NCI-H748 treated with DMSO at 0.1 percent for 48 hours (cell line): Measurements from ENCODE around the gene TPST2.
"Not testable (repeated sequence)": the region's sequence is repeated elsewhere in the genome, so short reads cannot be mapped to it uniquely, and the experiment has no call there.

Experiments
- DNase-seq: peaks from one replicate; lab custom pipeline; 2025; lab: John Stamatoyannopoulos, UW

The TPST2 gene

DNA sequence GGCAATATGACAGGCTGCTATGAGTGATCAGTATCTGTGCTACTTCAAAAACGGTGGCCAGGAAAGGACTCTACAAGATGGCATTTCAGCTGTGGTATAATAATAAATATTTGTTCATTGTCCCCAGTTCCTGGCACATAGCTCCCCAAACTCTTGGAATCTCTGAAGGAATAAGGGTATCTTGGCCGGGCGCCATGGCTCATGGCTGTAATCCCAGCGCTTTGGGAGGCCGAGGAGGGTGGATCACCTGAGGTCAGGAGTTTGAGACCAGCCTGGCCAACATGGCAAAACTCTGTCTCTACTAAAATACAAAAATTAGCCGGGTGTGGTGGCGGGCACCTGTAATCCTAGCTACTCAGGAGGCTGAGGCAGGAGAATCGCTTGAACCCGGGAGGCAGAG lies 61.4 kb downstream of the TPST2 start:
- DNase-seq = not testable (repeated sequence)

DNA sequence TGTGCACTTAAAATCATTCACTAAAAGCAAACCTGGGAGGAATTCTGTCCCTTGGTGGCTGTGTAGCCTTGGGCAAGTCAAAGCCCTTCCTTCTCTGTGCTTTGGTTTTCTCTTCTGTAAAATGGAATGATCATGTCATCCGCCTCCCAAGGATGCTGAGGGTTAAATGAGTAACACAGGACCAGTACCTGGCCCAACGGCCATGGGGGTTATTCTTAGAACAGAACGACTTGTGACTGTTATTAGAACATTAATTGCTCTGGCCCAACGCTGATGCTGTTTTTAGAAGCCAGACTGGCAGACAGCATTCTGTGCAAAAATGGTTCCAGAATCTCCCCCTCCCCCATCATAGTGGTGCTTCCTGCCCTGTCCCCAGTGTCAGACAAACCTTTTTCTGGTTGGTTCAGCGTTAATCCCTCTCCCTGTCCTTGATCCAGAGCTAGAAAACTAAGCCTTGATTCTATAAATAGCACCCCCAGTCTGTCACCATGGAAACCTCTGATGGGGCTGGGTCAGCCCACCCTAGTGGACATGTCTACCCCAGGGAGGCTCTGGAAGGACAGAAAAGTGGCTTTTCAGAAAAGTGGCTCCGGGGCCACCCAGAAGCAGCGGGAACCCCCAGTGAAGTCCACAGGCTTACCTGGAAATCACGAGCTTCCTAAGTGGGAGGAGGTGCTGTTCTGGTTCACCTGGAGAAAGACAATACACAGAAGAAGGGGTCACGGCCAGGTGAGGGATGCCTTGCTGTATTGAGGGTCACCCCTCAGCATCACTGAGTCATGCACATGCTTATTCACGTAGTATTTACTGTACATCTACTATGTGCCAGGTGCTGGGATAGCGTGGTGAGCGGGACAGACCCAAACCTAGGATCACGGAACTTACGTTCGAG lies 62.1 kb downstream of the TPST2 start:
- DNase-seq = no peak

GRCh38 chr22:26527167-26527566 lies 62.8 kb downstream of the TPST2 start:
- no peak for DNase-seq

DNA sequence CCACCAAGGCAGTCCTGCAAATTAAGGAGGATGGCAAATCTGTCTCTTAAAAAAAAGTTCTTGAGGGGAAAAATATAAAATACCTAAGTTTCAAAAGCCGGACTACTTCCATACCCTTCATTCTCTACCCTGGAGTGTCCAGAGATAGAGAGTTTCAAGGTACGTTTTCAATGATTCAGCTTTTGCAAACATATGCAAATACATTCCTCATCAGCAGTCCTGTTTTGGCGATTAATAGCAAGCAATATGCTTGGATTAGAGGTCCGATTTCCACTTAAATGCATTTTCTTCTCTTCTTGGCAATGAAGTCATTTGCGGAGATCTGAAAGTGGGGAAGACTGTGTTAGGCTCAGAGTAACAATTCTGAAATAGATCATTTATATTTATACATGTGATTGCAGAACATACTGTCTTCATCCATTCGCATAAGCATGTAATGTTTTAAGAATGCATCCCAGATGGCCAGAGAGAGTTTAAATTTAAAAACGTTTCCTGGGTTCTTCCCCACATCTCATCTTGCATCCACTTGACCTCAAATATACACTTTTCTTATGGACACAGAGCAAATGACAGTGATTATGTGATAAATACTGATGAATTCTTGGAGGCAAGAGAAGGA lies 63.9 kb downstream of the TPST2 start:
- no peak for DNase-seq

DNA sequence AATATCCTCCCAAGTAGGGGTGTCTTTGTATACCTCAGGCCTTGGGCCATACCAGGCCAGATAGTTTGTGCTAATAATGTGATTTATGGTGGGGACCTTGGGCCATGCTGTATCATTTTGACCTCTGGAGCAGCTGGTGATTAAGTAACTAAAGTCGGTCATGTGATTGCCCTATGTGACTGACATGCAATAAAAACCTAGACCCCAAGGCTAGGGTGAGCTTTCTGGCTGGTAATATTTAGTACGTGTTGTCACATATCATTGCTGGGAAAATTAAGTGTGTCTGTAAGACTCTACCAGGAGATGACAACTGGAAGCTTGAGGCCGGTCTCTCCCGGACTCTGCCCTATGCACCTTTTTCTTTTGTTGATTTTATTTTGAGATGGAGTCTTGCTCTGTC lies 65.1 kb downstream of the TPST2 start:
- DNase-seq = no peak

DNA sequence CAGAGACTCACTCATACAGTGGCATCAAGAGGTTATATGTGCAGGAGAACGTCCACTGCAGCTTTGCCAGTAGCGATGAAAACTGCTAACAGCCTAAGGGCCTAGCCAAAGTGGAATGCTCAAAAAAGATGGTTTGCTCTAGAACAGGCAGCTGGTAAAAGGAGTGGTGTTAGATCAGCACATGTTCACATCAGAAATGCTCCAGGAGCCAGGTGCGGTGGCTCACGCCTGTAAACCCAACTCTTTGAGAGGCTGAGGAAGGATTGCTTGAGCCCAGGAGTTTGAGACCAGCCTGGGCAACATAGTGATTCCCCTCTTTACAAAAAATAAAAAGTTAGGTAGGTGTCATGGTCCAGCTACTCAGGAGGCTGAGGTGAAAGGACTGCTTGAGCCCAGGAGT lies 67.3 kb downstream of the TPST2 start:
- DNase-seq = no peak

DNA sequence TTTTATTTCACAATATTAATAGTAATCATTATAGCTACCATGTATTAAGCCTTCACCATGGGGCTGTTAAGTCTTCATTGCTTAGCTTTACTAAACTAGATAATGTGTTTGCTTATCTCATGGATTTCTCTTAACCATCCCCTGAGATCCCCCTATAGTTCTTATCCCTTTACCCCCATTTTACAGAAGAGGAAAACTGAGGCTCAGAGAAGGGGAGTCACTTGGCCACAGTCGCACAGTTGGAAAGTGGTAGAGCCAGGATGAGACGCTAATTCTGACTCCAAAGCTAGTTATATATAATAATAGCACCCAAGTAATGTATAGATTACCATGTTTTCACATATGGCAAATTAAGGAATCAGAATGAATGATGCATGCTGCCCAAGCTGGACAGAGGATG lies 67.9 kb downstream of the TPST2 start:
- no peak for DNase-seq

GRCh38 chr22:26517429-26517828 lies 72.5 kb downstream of the TPST2 start:
- no peak for DNase-seq

DNA sequence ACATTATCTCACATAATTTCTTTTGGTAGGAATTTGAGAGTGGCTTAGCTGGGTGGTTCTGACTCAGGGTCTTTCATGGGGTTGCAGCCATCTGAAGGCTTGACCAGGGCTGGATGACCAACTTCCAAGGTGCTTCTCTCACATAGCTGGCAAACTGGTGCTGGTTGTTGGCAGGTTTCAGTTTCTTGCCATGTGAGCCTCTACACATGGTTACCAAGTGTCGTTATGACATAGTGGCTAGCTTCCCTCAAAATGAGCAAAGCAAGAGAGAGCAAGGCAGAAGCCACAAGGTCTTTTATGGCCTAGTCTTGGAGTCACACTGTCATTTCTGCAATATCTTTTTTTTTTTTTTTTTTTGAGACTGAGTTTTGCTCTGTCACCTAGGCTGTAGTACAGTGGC lies 73.4 kb downstream of the TPST2 start:
- no peak for DNase-seq

DNA sequence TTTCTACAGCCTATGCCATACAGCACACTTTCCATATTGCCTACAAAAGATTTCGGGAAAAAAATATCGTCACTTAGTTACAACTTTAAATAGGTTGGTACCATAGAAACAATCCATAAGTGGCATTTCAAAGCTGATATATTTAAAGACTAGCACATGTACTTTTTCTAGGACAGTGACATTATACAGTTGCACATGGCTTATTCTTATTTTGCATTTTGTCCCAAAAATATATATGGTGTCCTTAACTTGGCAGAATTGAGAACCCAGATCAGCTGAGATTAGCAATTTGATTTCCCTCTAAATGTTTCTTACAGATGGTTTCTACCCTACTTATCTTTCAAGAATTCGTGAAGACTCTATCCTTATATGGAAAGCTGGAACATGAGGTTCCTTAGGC lies 74.0 kb downstream of the TPST2 start:
- DNase-seq = no peak

- DNase-seq = no peak
Observed at GRCh38 chr22:26514419-26515161, 75.3 kb downstream of the TPST2 start.

- no peak for DNase-seq
Observed at GRCh38 chr22:26513838-26514237, 76.1 kb downstream of the TPST2 start.

- peak; percentile 61 for DNase-seq
Observed at GRCh38 chr22:26512149-26512793, 77.7 kb downstream of the TPST2 start, which contains the start of gene TFIP11. TSS of gene TFIP11 (minus strand) at chr22:26512473. CDS start at chr22:26510272, 2,201 bp downstream.

GRCh38 chr22:26508148-26508547 lies 81.8 kb downstream of the TPST2 start:
- no peak for DNase-seq

DNA sequence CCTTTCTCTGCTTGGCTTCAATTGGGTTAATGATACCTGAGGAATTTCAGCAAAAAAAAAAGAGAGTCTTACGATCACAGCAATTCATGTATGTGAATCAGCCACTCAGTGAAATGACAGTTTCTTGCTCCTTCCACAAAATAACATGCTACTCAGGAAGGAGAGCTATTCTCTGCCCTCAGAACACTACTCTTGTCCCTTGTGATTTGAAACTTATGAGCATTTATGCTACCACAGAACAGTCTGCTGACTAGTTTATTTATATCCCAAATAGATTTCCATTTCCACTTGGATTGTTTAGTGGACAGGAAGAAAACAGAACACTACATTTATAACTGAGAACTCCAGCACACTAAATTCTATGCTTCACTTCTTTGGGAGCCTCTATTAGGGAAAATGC lies 86.2 kb downstream of the TPST2 start:
- DNase-seq = no peak

GRCh38 chr22:26502688-26503561 lies 87.0 kb downstream of the TPST2 start:
- DNase-seq = no peak

DNA sequence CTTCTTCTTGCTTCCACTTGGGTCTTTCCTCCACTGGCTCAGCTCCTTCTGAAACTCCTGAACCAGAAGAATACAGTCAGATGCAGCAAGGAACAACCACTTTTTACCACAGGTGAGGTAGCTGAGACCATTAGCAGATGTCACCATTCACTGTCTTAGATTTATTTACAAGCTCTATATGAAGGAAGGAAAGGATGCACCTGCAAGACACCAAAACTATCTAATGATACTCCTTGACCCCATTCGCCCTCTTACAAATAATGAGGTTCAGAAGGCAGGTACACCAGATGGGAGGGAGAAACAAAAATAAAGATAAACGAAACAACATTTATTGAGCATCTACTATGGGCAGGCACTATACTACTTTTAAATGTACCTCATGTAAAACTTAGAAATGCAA lies 87.9 kb downstream of the TPST2 start:
- DNase-seq = no peak

- no peak for DNase-seq
Observed at GRCh38 chr22:26499188-26499703, 90.7 kb downstream of the TPST2 start.

DNA sequence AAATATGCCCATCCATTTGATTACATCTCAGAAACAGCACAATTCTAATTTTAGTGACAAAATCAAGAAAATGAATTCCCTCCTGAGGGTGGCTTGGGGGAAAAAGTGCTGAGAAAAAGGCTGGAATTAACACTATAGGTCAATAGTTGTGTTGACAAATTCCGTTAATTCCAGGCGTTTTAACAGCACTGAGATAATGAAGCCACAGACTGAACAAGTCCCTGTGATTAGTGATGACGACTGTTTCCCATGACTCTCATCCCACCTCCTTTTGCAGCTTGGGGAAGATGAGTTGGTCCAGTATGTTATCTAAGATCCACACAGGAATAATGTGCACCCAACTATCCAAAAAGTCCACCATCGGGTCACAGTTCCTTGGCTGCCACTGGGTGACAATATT lies 93.5 kb downstream of the TPST2 start:
- no peak for DNase-seq

- no peak for DNase-seq
Observed at GRCh38 chr22:26494506-26494905, 95.4 kb downstream of the TPST2 start.

DNA sequence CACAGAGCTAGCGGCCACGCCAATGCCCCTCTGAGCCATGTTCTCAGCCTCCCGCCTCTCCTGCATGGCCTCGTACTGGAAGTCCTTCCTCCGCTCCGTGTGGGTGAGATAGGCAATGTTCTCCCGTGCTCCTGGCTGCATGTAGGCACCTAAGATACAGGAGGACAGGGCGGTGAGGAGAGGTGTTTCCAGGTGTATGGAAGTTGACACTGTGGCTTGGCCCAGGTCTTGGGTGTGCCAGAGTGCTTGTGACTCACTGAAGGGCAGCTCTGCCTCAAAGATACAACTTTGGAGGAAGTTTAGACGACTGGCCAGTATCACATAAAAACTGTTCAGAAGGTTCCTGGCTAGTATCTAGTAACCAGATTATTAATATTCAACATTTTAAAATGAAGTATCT lies 97.7 kb downstream of the TPST2 start:
- DNase-seq = no peak
